Measurements from ENCODE around the gene NANOS2.

The NANOS2 gene

DNA sequence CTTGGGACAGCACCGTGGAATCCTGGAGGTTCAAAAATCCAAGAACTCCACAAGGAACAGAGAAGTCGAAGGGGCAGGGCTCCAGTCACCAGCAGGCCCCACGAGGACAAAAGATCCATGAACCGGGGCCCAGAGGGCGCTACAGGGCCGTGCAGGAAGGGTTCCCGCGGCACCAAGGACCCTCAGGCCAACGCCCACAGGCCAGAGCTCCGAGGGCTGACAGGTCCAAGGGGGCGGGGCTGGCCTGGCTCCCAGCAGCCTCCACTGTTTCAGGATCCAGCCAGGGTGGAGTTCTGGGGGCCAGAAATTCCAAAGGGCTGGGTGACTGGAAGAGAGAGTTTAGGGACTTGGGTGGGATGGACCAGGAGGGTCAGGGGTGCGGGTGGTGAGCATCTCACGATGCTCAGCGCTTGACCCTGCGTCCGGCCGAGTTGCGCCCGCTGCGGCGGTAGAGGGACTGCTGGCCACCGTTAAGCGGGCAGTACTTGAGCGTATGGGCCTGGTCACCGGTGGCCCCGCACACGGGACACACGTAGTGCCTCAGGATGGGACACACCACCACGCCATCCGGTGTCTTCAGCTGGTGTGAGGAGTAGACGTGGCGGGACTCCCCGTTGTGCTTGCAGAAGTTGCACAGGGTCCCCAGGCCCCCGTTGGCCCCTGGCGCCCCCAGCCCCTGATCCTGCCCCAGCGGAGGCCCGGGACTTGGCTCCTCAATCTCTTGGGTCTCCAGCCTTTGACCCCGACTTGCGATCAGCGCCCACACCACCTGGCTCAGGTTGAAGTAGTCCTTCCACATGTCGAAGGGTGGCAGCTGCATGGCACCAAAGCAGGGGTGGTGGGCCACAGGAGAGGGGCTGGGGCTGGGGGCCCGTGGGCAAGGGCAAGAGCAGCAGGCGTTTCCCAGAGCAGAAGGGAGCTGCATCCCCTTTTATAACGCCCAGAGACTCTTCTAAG is at the start of gene NANOS2:
TSS of gene NANOS2 (minus strand) at position 905 of the 957 bp plus-strand sequence. CDS start at position 820, 85 bp downstream.
- no peak for DNase-seq (ENCODE audit: insufficient read length, low spot score)
- no peak for TF ChIP-seq POLR2A (IDR thresholded peaks at IDR 0.05; ENCODE audit: low read depth, low read length)
- FAIRE-seq, result no peak

DNA sequence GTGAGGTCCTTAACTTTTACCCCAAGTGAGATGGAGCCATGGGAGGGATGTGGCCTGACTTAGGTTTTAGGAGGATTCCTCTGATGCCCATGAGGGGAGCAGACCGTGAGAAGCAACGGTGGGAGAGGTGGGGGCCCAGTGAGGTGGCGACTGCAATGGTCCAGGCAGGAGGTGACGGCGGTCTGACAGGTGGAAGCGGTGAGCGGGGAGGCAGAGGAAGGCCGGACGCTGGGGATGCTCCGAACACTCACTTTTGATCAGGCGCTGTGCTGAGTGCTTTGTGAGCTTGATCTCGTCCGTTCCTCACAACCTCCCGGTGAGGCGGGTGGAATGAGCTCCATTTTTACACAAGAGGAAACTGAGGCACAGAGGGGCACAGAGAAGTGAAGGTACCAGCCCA is 47.4 kb upstream of the NANOS2 start:
- TF ChIP-seq POLR2A (IDR thresholded peaks at IDR 0.05; ENCODE audit: low read depth, low read length), result no peak
- DNase-seq (ENCODE audit: insufficient read length, low spot score) (no peak), FAIRE-seq (no peak)

DNA sequence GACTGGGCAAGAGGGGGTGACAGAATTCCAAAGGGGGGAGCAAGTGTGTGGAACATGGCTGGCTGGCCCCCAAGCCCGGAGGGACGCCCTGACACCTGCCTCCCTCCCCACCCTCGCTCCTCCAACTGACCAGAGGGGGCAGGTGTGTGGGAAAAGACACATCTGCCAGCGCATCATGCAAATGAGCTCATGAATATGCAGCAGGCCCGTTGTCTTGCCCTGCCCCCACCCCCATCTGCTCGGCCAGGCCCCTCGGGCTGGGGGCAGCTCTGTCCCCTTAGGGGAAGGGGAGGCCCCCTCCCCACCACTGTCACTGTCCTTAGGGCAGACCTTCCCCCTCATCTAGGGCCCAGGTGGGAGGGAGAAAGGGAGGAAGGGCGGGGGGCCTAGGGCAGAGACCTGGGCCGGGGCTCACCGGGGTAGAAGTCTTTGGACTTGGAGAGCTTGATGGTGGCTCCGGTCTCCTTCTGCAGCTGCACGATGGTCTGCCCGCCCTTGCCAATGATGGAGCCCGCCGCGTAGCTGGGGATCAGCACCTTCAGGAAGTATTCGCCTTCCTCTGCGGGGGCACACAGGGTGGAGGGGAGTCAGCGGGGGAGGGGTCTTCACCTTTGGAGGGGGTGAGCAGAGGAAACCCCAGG is 46.1 kb upstream of the NANOS2 start:
- no peak for DNase-seq (ENCODE audit: insufficient read length, low spot score)
- no peak for TF ChIP-seq POLR2A (IDR thresholded peaks at IDR 0.05; ENCODE audit: low read depth, low read length)
- no peak for FAIRE-seq

DNA sequence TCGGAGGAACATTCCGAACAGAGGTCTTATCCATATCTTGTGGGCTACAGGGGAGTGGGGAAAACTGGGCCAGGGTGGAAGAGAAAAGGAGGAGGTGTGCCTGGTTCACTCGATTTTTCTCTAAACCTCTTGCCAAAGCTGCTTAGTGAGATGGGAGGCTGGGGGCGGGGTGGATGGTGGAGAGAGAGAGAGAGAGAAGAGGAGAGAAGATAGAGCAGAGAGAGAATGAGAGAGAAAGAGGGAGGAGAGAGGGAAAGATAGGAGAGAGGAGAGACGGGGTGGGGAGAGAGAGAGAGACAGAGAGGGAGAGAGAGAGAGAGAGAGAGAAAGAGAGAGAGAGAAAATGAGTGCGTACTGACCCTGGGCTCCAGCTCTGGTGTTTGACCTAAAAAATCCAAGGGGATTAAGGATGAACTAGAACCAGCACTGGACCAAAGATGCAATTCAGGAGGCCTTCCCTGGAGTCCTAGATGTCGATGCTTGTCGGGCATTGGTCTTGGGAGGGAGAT is 45.0 kb upstream of the NANOS2 start:
- FAIRE-seq, result no peak
- DNase-seq (ENCODE audit: insufficient read length, low spot score), result no peak
- no peak for TF ChIP-seq POLR2A (IDR thresholded peaks at IDR 0.05; ENCODE audit: low read depth, low read length)

DNA sequence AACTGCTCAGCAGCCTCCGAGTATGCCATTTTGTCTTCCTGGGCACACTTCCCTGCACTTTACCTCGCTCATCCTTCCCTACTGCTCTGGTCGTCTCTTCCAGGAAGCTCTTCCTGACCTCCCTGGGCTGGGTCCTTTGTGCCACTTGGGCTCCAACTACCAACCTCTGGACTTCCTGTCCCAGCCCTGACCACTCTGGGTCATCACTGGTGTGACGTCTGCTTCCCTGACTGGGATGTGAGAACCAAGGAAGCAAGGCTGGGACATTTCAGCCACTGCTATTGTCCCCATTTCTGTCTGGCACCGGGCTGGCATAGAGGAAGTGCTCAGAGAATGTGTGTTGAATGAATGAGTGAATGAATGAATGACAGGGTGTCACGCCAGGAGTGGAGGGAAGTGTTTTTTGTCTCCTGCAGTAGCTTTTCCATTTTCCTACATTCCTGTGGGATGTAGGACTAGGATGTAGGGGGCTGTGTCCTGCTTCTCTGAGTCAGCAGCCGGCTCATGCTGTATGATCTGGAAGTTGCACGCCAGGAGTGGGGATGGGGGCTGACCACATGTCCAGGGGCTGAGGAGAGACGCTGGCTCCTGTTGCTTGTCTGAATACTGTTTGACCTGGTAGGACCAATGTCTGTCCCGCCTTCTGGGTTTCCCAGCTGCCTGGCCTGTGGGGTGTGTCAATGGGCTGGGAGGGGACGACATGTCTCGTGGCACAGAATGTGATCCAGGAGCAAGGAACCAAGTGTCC is 44.4 kb upstream of the NANOS2 start:
- no peak for TF ChIP-seq POLR2A (IDR thresholded peaks at IDR 0.05; ENCODE audit: low read depth, low read length)
- DNase-seq (ENCODE audit: insufficient read length, low spot score), result no peak
- FAIRE-seq, result no peak

DNA sequence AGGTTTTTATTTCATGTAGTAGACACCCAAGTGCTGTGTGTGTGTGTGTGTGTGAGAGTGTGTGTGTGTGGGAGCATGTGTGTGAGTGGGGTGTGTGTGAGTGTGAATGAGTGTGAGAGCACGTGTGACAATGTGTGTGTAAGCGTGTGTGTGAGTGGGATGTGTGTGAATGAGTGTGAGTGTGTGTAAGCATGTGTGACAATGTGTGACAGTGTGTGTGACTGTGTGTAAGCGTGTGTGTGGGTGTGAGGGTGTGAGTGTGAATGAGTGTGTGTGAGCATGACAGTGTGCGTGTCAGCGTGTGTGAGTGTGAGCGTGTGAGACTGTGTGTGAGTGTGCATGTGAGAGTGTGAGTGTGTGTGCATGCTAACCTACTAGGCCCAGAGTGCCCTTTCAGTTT is 43.7 kb upstream of the NANOS2 start:
- FAIRE-seq (no peak), DNase-seq (ENCODE audit: insufficient read length, low spot score) (no peak)
- no peak for TF ChIP-seq POLR2A (IDR thresholded peaks at IDR 0.05; ENCODE audit: low read depth, low read length)

DNA sequence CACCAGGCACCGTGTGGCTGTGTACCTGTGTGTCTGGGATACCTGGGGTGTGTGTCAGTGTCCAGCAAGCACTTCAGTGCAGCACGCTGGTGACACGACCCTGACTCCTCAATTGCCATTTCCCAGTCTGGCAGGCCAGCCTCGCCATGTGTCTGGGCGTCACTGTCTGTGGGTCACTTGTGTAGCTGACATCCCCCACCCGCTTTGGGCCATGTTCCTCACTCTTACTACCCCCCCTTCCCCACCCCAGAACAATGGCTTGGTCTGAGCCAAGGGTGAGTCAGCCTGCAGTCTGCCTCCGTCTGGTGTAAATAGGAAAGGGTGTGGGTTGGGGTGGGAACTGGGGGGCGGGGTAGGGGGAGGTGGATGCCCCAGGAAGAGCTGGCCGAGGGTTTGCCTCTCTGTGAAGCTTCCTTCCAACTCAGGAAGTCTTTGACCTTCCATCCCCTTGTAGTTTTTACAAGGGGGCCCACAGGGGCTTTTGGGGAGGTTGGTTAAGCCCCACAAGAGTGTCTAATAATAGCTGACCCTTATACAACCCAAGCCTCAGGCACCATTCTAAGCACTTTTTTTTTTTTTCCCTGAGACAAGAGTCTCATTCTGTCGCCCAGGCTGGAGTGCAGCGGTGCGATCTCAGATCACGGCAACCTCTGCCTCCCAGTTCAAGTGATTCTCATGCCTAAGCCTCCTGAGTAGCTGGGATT is 41.5 kb upstream of the NANOS2 start:
- DNase-seq (ENCODE audit: insufficient read length, low spot score), result peak; percentile 58
- TF ChIP-seq POLR2A (IDR thresholded peaks at IDR 0.05; ENCODE audit: low read depth, low read length), result no peak
- FAIRE-seq, result no peak

DNA sequence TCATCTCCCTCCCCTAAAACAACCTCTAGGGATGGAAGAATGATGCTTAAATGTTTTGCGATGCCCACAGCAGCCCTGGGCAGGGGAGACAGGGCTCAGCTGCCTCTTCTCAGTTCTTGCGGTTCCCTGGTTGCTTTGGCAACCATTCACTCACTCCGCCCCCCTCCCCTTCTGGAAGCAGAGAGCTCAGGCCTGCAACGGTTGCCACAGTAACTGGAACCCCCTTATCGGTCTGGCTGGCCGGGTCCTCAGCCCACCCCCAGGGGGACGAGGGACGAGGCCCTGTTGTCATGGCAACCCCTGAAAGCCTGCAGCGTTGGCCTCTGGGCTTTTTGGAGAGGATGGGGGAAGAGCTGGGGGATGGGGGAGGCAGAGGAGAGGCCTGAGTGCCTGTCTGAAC is 39.6 kb upstream of the NANOS2 start:
- DNase-seq (ENCODE audit: insufficient read length, low spot score), result no peak
- FAIRE-seq, result no peak
- TF ChIP-seq POLR2A (IDR thresholded peaks at IDR 0.05; ENCODE audit: low read depth, low read length), result no peak

DNA sequence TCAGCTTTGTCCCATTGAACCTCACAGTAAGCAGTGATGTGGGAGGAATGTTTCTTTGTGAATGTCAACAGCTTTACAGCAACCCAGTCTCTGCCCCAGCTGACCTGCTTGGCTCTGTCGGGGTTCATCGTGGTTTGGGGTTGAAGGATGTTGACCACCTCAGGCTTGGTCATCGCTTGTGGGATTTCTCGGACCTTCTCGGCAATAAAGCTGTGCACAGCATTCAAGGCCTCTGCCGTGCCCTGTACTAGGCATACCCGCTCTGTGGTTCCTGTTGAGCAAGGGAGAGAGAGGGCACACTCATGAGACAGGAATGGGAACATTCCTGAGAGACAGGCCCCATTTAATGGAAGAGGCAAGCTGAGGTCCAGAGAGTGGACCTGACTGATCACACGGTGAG is 39.1 kb upstream of the NANOS2 start:
- DNase-seq (ENCODE audit: insufficient read length, low spot score) (no peak), FAIRE-seq (no peak)
- no peak for TF ChIP-seq POLR2A (IDR thresholded peaks at IDR 0.05; ENCODE audit: low read depth, low read length)

DNA sequence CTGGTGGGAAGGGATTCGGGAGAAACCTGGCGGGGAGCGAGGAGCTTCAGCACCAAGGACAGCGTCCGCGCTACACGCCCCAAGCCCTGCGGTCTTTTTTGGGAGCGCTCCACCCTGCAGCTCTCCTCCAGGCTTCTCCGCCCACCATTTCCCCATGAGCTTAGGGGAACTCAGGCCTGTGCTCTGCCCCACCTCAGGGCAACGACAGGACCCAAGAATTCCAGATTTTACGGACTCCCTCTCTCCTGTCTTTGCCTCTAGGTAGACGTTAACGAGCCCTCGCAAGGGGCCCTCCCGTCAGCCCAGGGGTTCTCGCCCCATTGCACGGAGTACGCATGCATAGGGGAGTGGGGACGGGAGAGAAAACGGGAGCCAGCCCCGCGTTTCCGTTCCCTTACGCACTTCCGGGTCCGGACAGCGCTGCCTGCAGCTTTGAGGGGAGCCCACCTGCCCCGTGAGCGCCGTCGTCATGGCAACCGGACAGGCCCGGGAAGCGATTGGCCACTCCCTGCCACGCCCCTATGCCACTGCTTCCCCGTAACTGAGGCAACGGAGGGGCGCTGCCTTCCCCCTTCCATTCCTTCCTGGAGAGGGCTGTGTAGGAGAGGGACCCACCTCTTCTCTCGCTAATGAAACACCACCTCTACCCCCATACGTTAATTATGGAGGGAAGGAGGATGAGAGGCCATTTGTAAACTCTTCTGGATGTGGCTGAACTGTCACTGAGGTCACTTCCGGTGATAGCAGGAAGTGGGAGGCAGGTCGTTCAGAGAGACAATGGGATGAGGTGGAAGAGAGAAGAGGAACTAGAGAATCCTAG is 38.3 kb upstream of the NANOS2 start:
- no peak for TF ChIP-seq POLR2A (IDR thresholded peaks at IDR 0.05; ENCODE audit: low read depth, low read length)
- DNase-seq (ENCODE audit: insufficient read length, low spot score), result no peak
- FAIRE-seq, result no peak

DNA sequence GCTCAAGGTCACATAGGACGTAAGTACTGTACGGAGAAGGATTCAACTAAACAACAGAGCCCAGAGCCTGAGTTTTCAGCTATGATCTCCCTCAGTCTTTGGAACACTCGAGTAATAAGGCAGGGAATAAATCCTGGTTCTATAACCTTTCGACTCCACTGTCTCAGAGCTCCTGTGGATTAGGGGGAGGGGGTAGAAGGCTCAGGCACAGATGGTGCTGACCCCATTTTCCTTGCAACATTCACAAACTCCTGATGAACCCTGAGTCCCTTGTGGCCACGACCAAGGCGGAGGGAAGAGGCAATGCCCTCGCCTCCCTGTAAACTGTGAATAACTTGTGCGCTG is 37.7 kb upstream of the NANOS2 start:
- no peak for FAIRE-seq
- no peak for DNase-seq (ENCODE audit: insufficient read length, low spot score)
- TF ChIP-seq POLR2A (IDR thresholded peaks at IDR 0.05; ENCODE audit: low read depth, low read length), result no peak

DNA sequence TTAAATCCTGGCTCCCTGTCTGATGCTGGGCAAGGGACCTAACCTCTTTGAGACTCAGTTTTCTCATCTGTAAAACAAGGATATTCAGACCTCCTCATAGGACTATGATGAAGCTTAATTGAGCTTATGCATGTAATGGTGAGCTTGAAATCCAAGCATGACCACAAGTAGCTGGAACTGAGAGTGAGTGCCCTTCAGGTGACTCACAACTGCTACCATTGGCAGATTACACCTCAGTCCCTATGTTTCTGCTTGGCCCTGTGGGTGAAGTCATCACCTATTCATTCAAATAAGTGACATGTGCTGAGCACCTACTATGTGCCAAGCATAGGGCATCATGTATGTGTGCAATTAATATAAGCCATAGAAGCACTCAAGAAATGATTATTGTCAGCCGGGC is 33.3 kb upstream of the NANOS2 start:
- TF ChIP-seq POLR2A (IDR thresholded peaks at IDR 0.05; ENCODE audit: low read depth, low read length), result no peak
- DNase-seq (ENCODE audit: insufficient read length, low spot score) (peak; percentile 69), FAIRE-seq (peak; percentile 94)

DNA sequence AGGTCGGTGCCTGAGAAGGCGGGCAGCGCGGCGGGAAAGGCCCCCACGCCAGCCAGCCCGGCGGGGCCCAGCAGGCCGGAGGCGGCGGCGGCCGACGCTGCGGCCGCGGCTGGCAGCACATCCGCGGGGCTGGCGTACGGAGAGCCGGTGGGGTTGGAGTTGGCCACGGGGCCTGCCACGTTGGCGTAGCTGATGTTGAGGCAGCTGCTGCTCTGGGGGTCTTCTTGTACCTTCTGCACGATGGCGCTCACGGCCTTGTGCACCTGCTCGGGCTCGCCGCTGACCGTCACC is 25.9 kb upstream of the NANOS2 start:
- DNase-seq (ENCODE audit: insufficient read length, low spot score) (no peak), FAIRE-seq (no peak)
- TF ChIP-seq POLR2A (IDR thresholded peaks at IDR 0.05; ENCODE audit: low read depth, low read length), result no peak

All from H54 (cell line).